NCI-H510A treated with DMSO at 0.1 percent for 48 hours (cell line): ENCODE data around the gene TTC23.

Experiments used
- DNase-seq: peaks from one replicate; lab custom pipeline; 2025; lab: John Stamatoyannopoulos, UW

TTC23 gene

GRCh38 chr15:99165020-99165790, 84.2 kb downstream of the TTC23 start:
- no peak for DNase-seq

GRCh38 chr15:99164119-99164518, 85.3 kb downstream of the TTC23 start:
- DNase-seq = no peak

GRCh38 chr15:99163271-99164062, 85.9 kb downstream of the TTC23 start:
- no peak for DNase-seq

GRCh38 chr15:99158626-99159412, 90.6 kb downstream of the TTC23 start:
- no peak for DNase-seq

GRCh38 chr15:99157456-99157855, 91.9 kb downstream of the TTC23 start:
- DNase-seq = no peak

GRCh38 chr15:99155961-99156443, 93.4 kb downstream of the TTC23 start:
- no peak for DNase-seq

- no peak for DNase-seq
Measured at GRCh38 chr15:99154271-99154670, 95.1 kb downstream of the TTC23 start.

GRCh38 chr15:99153026-99153535, 96.3 kb downstream of the TTC23 start:
- no peak for DNase-seq

GRCh38 chr15:99151156-99151555, 98.2 kb downstream of the TTC23 start:
- DNase-seq = no peak

- no peak for DNase-seq
Measured at GRCh38 chr15:99149366-99149765, 100.0 kb downstream of the TTC23 start.

- DNase-seq = no peak
Measured at GRCh38 chr15:99148851-99149276, 100.5 kb downstream of the TTC23 start.

- DNase-seq = no peak
Measured at GRCh38 chr15:99146661-99147060, 102.7 kb downstream of the TTC23 start.

- DNase-seq = no peak
Measured at GRCh38 chr15:99145778-99146177, 103.6 kb downstream of the TTC23 start.

- no peak for DNase-seq
Measured at GRCh38 chr15:99145005-99145404, 104.4 kb downstream of the TTC23 start.

- no peak for DNase-seq
Measured at GRCh38 chr15:99143655-99144610, 105.4 kb downstream of the TTC23 start.

GRCh38 chr15:99143242-99143641, 106.1 kb downstream of the TTC23 start:
- no peak for DNase-seq

GRCh38 chr15:99142562-99142961, 106.8 kb downstream of the TTC23 start:
- DNase-seq = no peak

- no peak for DNase-seq
Measured at GRCh38 chr15:99141943-99142342, 107.4 kb downstream of the TTC23 start.

GRCh38 chr15:99140590-99140989, 108.8 kb downstream of the TTC23 start:
- no peak for DNase-seq

GRCh38 chr15:99139276-99139675, 110.1 kb downstream of the TTC23 start:
- DNase-seq = no peak

GRCh38 chr15:99138491-99138982, 110.8 kb downstream of the TTC23 start:
- no peak for DNase-seq
